HCT116 (cell line): ENCODE data around the gene ATRN. TPM values are rescaled to one million over a fixed set of nuclear protein-coding genes. Genes with fewer than 3 reads are reported as not detected.

Experiments
- ATAC-seq: fragments of 200-7000 bp; cut with Tn5 transposase; 2 replicates; pipeline ENCODE4 v1.9.1; 2020; ENCODE audit warnings: mild to moderate bottlenecking, moderate library complexity
- BruUV-seq: library from RNA; stranded (reverse); fragments of 400-500 nt; replicated peaks from 2 replicates; lab custom pipeline; 2021; lab: Mats Ljungman, UMichigan
- CTCF ChIA-PET: fragments of 300-600 bp; sonication (Branson Sonifier 250); formaldehyde crosslinking; loops from one replicate; lab custom pipeline; 2021; ENCODE audit warnings: antibody characterized with exemption; lab: Charles Lee
- POLR2A ChIA-PET: fragments of 300-600, 350-600 bp; sonication (Branson Sonifier 250); formaldehyde crosslinking; loops from one replicate; lab custom pipeline; 2021; ENCODE audit warnings: antibody characterized with exemption; lab: Charles Lee
- RAD21 ChIA-PET, 2 experiments: fragments of 300-600 bp; sonication (Branson Sonifier 250); formaldehyde crosslinking; loops; one replicate each; lab custom pipeline; 2023; ENCODE audit warnings: low total read pairs in 2 of 2; ENCODE audit not compliant: uncharacterized antibody in 2 of 2, unreplicated experiment in 2 of 2, low non-redundant PET in 1 of 2; lab: Charles Lee
- DNase-seq: peaks from one replicate; pipeline ENCODE4 v3.0.0-alpha.2; 2010; ENCODE audit warnings: low read depth, low spot score
- H2AFZ ChIP-seq: fragments of 200-600 bp; shearing (Covaris generic), sonication (generic); 2 replicates; pipeline ENCODE4 v1.6.1; 2017; ENCODE audit warnings: low read depth, mixed run types, mixed read lengths, antibody characterized with exemption, low read length; ENCODE audit not compliant: poor library complexity, severe bottlenecking
- H3K27ac ChIP-seq: 2 replicates; pipeline ENCODE4 v1.5.1; 2012; ENCODE audit warnings: low read depth, low read length
- H3K27me3 ChIP-seq: fragments of 200-600 bp; sonication (generic); 2 replicates; pipeline ENCODE4 v1.6.1; 2016; ENCODE audit warnings: mixed run types, low read length, mixed read lengths; ENCODE audit not compliant: insufficient read depth
- H3K36me3 ChIP-seq, 2 experiments: fragments of 200-500 bp in 1 of 2; fragments of 200-600 bp in 1 of 2; sonication (Bioruptor generic) in 1 of 2; sonication (generic) in 1 of 2; 2 replicates each; pipeline versions ENCODE4 v1.5.1 to v1.6.1; 2014 to 2016; ENCODE audit warnings: low read length in 2 of 2, inconsistent platforms in 1 of 2, mixed read lengths in 1 of 2, mixed run types in 1 of 2; ENCODE audit not compliant: insufficient read depth in 2 of 2, control insufficient read depth in 1 of 2
- H3K4me1 ChIP-seq, 2 experiments: fragments of 200-600 bp in 1 of 2; sonication (generic) in 1 of 2; 2 replicates each; pipeline versions ENCODE4 v1.5.1 to v1.6.1; 2012 to 2017; ENCODE audit warnings: low read length in 2 of 2, inconsistent platforms in 1 of 2, mild to moderate bottlenecking in 1 of 2, mixed read lengths in 1 of 2, mixed run types in 1 of 2, moderate library complexity in 1 of 2; ENCODE audit not compliant: insufficient read depth in 2 of 2, control insufficient read depth in 1 of 2
- H3K4me2 ChIP-seq: fragments of 200-600 bp; sonication (generic); 2 replicates; pipeline ENCODE4 v1.6.1; 2017; ENCODE audit warnings: mixed run types, low read length, mixed read lengths
- H3K4me3 ChIP-seq, 2 experiments: fragments of 200-600 bp in 1 of 2; sonication (generic) in 1 of 2; replicated peaks in 1 of 2; 2 replicates each; pipeline ENCODE4 v1.5.1; 2011 to 2016; ENCODE audit warnings: low read length in 2 of 2, control low read depth in 1 of 2, low read depth in 1 of 2, mild to moderate bottlenecking in 1 of 2, mixed read lengths in 1 of 2, mixed run types in 1 of 2
- H3K79me2 ChIP-seq: fragments of 200-600 bp; sonication (generic); 2 replicates; pipeline ENCODE4 v1.6.1; 2017; ENCODE audit warnings: mild to moderate bottlenecking, mixed run types, low read length, moderate library complexity, mixed read lengths; ENCODE audit not compliant: insufficient read depth
- H3K9ac ChIP-seq: fragments of 200-600 bp; sonication (generic); 2 replicates; pipeline ENCODE4 v1.6.1; 2016; ENCODE audit warnings: low read length, mixed read lengths
- H3K9me2 ChIP-seq: fragments of 200-600 bp; sonication (generic), shearing (Covaris generic); 2 replicates; pipeline ENCODE4 v1.6.1; 2017; ENCODE audit warnings: mixed run types, mild to moderate bottlenecking, moderate library complexity; ENCODE audit not compliant: insufficient read depth
- H3K9me3 ChIP-seq, 2 experiments: fragments of 200-500 bp in 1 of 2; fragments of 200-600 bp in 1 of 2; sonication (Bioruptor generic) in 1 of 2; sonication (generic) in 1 of 2; 2 replicates each; pipeline ENCODE4 v1.6.1; 2014 to 2017; ENCODE audit warnings: low read length in 2 of 2, mixed read lengths in 2 of 2, inconsistent platforms in 1 of 2, low read depth in 1 of 2, mild to moderate bottlenecking in 1 of 2, mixed run types in 1 of 2, moderate library complexity in 1 of 2; ENCODE audit not compliant: control insufficient read depth in 1 of 2, insufficient read depth in 1 of 2
- H4K20me1 ChIP-seq: fragments of 200-600 bp; sonication (generic), shearing (Covaris generic); 2 replicates; pipeline ENCODE4 v1.6.1; 2017; ENCODE audit warnings: mixed run types, mild to moderate bottlenecking, moderate library complexity; ENCODE audit not compliant: insufficient read depth
- EGR1 ChIP-seq: IDR thresholded peaks from 2 replicates; pipeline ENCODE4 v1.6.1; 2012; ENCODE audit warnings: low read depth
- ELF1 ChIP-seq: IDR thresholded peaks from 2 replicates; pipeline ENCODE4 v1.6.1; 2012; ENCODE audit warnings: low read depth, borderline replicate concordance
- EZH2phosphoT487 ChIP-seq: fragments of 200-600 bp; IDR thresholded peaks from 2 replicates; pipeline ENCODE4 v1.6.1; 2018; ENCODE audit warnings: antibody characterized with exemption, borderline replicate concordance
- FOSL1 ChIP-seq: IDR thresholded peaks from 2 replicates; pipeline ENCODE4 v1.6.1; 2012; ENCODE audit warnings: low read depth
- POLR2AphosphoS5 ChIP-seq: IDR thresholded peaks from 2 replicates; pipeline ENCODE4 v1.6.1; 2011; ENCODE audit warnings: mild to moderate bottlenecking, low read depth, low read length, moderate library complexity
- RAD21 ChIP-seq: IDR thresholded peaks from 2 replicates; pipeline ENCODE4 v1.6.1; 2012; ENCODE audit warnings: low read depth, mild to moderate bottlenecking
- intact Hi-C: fragments of 100-400 bp; cut with micrococcal nuclease; formaldehyde crosslinking; loops from 2 replicates; pipeline ENCODE4 v1.10.0; 2022
- total RNA-seq: library from RNA; stranded (reverse); gene quantifications from one replicate; pipeline ENCODE4 v1.2.1, GENCODE V29; 2021; ENCODE audit not compliant: unreplicated experiment
- TF ChIP-seq, protein P1 (sequence below): IDR thresholded peaks from 2 replicates; pipeline ENCODE4 v1.6.1; 2012; ENCODE audit warnings: low read depth
- TF ChIP-seq, protein P2 (sequence below): IDR thresholded peaks from 2 replicates; pipeline ENCODE4 v1.6.1; 2012

Gene ATRN
- total RNA-seq, 1 experiment from 2014 or later: 24.4 TPM

DNA sequence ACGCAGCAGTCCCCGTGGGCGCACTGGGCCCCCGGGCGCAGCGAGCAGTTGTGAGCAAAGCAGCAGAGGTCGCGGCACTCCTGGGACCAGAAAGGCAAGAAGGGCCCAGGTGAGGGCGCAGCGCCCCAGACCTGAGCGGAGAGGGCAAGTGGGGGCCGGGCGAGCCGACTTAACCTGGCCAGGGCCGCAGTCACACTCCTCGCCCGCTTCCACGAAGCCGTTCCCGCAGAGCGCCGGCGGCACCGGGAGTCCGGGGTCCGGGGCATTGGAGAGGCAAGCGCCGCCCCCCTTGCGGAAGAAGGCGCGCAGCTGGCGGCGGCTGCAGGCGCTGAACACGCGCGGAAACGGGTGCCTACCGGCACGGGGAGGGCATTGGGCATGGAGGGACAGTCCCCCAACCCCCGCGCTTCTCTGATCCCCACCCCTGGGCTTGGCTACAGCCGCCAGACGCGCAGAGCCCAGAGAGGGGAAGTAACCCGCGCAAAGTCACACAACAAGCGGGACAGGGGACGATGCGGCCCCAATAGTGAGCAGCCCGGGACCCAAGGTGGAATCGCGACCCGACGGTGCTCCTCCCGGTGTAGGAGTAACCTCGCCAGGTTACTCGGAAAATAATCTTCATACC, 201.8 kb downstream of the ATRN start:
- H3K4me2 ChIP-seq: no peak overlapping the region
- H3K27ac ChIP-seq: no peak overlapping the region
- H3K9me3 ChIP-seq: no peaks in the 10 kb centered on the region
- ChIA-PET POLR2A (no interaction called here), CTCF (no interaction called here)
- ATAC-seq: no peak
- intact Hi-C loops: no loop called here
- H2AFZ ChIP-seq: no peak overlapping the region
- BruUV-seq: no TSS peak
- peaks cover 5% of the 10 kb centered on the region; the same call in 1 of the 2 replicates for H3K27me3 ChIP-seq
- DNase-seq: no peak
- H3K79me2 ChIP-seq: no peaks in the 10 kb centered on the region
- no peak overlapping the region for H3K9ac ChIP-seq
- H3K36me3 ChIP-seq: no peaks in the 10 kb centered on the region
- no peak overlapping the region for H3K4me3 ChIP-seq
- H4K20me1 ChIP-seq: no peaks in the 10 kb centered on the region
- H3K9me2 ChIP-seq: no peaks in the 10 kb centered on the region
- peaks cover 2 to 9% of the 10 kb centered on the region in 2 experiments; a peak in 2 of 4 replicates for H3K4me1 ChIP-seq
- TF ChIP-seq RAD21: no peak
- TF ChIP-seq EZH2phosphoT487: no peak
- TF ChIP-seq, protein P1, sequence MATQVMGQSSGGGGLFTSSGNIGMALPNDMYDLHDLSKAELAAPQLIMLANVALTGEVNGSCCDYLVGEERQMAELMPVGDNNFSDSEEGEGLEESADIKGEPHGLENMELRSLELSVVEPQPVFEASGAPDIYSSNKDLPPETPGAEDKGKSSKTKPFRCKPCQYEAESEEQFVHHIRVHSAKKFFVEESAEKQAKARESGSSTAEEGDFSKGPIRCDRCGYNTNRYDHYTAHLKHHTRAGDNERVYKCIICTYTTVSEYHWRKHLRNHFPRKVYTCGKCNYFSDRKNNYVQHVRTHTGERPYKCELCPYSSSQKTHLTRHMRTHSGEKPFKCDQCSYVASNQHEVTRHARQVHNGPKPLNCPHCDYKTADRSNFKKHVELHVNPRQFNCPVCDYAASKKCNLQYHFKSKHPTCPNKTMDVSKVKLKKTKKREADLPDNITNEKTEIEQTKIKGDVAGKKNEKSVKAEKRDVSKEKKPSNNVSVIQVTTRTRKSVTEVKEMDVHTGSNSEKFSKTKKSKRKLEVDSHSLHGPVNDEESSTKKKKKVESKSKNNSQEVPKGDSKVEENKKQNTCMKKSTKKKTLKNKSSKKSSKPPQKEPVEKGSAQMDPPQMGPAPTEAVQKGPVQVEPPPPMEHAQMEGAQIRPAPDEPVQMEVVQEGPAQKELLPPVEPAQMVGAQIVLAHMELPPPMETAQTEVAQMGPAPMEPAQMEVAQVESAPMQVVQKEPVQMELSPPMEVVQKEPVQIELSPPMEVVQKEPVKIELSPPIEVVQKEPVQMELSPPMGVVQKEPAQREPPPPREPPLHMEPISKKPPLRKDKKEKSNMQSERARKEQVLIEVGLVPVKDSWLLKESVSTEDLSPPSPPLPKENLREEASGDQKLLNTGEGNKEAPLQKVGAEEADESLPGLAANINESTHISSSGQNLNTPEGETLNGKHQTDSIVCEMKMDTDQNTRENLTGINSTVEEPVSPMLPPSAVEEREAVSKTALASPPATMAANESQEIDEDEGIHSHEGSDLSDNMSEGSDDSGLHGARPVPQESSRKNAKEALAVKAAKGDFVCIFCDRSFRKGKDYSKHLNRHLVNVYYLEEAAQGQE: no peak
- TF ChIP-seq, protein P2, sequence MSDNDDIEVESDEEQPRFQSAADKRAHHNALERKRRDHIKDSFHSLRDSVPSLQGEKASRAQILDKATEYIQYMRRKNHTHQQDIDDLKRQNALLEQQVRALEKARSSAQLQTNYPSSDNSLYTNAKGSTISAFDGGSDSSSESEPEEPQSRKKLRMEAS: no peak
- TF ChIP-seq EGR1: no peak
- TF ChIP-seq FOSL1: no peak
- no peak for TF ChIP-seq ELF1
- TF ChIP-seq POLR2AphosphoS5: no peak
- TF ChIP-seq, all 23 proteins: peak for 0
- RAD21 ChIA-PET: no interaction called here
